GM19397 (cell line): Measurements from ENCODE around the gene STAP2.

Experiments used
- ATAC-seq: cut with Tn5 transposase; IDR thresholded peaks from one replicate; pipeline ENCODE4 v1.9.1; 2021; ENCODE audit warnings: mild to moderate bottlenecking, moderate library complexity; ENCODE audit not compliant: unreplicated experiment

Gene STAP2

GRCh38 chr19:4371247-4372164, 32.9 kb upstream of the STAP2 start:
- ATAC-seq: no peak

- ATAC-seq: no peak
Observed at GRCh38 chr19:4370418-4371041, 31.9 kb upstream of the STAP2 start.

- peak; percentile 33 for ATAC-seq
Observed at GRCh38 chr19:4369888-4370260, 31.2 kb upstream of the STAP2 start.

- peak; percentile 43 for ATAC-seq
Observed at GRCh38 chr19:4369109-4369887, 30.7 kb upstream of the STAP2 start.

- ATAC-seq: no peak
Observed at GRCh38 chr19:4368128-4368820, 29.6 kb upstream of the STAP2 start.

GRCh38 chr19:4367781-4368127, 29.1 kb upstream of the STAP2 start:
- no peak for ATAC-seq

- no peak for ATAC-seq
Observed at GRCh38 chr19:4367336-4367723, 28.7 kb upstream of the STAP2 start.

GRCh38 chr19:4366666-4367335, 28.2 kb upstream of the STAP2 start:
- no peak for ATAC-seq

- ATAC-seq: no peak
Observed at GRCh38 chr19:4365791-4366665, 27.4 kb upstream of the STAP2 start.

- ATAC-seq: no peak
Observed at GRCh38 chr19:4365341-4365740, 26.7 kb upstream of the STAP2 start.

- ATAC-seq: no peak
Observed at GRCh38 chr19:4363571-4364304, 25.1 kb upstream of the STAP2 start.

GRCh38 chr19:4362831-4363545, 24.4 kb upstream of the STAP2 start:
- no peak for ATAC-seq

GRCh38 chr19:4362101-4362828, 23.6 kb upstream of the STAP2 start:
- ATAC-seq: no peak

- no peak for ATAC-seq
Observed at GRCh38 chr19:4361152-4362046, 22.8 kb upstream of the STAP2 start.

- ATAC-seq: no peak
Observed at GRCh38 chr19:4360641-4361151, 22.1 kb upstream of the STAP2 start.

- no peak for ATAC-seq
Observed at GRCh38 chr19:4360081-4360569, 21.5 kb upstream of the STAP2 start.
